Measurements from ENCODE around the gene HARBI1.
A peak's percentile ranks its signal among the peaks of the same experiment; 100 is the strongest.

The HARBI1 gene

DNA sequence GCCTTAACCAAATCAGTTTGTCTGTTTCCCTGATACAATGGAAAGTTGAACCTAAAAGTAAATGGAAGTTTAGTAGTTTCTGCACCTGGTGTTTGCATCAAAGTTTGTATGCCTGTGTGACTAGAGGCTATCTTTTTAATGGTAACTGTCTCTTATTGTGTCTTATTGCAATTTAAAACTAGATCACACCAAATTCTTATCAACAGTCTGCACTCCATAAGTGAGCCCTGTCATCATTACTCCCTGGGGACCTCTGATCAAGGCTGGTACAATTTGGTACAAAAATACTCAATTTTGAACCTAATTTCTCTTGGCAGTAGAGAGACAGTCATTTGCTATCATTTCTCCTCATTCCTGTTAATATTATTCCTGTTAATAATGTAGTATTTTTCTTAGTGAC is 45.3 kb upstream of the HARBI1 start:
- DNase-seq = no peak
- Histone ChIP-seq H3K9me3 (ENCODE audit: severe bottlenecking) (no peaks in the 10 kb centered on the region), H3K27ac (no peak overlapping the region), H3K36me3 (peaks cover 61% of the 10 kb centered on the region), H3K27me3 (ENCODE audit: insufficient read depth, low read depth, severe bottlenecking) (no peaks in the 10 kb centered on the region), H3K4me3 (ENCODE audit: low read depth, low read length) (no peak overlapping the region)
- TF ChIP-seq, protein P1, sequence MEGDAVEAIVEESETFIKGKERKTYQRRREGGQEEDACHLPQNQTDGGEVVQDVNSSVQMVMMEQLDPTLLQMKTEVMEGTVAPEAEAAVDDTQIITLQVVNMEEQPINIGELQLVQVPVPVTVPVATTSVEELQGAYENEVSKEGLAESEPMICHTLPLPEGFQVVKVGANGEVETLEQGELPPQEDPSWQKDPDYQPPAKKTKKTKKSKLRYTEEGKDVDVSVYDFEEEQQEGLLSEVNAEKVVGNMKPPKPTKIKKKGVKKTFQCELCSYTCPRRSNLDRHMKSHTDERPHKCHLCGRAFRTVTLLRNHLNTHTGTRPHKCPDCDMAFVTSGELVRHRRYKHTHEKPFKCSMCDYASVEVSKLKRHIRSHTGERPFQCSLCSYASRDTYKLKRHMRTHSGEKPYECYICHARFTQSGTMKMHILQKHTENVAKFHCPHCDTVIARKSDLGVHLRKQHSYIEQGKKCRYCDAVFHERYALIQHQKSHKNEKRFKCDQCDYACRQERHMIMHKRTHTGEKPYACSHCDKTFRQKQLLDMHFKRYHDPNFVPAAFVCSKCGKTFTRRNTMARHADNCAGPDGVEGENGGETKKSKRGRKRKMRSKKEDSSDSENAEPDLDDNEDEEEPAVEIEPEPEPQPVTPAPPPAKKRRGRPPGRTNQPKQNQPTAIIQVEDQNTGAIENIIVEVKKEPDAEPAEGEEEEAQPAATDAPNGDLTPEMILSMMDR (IDR thresholded peaks at IDR 0.05; ENCODE audit: low read depth, low read length) = no peak

DNA sequence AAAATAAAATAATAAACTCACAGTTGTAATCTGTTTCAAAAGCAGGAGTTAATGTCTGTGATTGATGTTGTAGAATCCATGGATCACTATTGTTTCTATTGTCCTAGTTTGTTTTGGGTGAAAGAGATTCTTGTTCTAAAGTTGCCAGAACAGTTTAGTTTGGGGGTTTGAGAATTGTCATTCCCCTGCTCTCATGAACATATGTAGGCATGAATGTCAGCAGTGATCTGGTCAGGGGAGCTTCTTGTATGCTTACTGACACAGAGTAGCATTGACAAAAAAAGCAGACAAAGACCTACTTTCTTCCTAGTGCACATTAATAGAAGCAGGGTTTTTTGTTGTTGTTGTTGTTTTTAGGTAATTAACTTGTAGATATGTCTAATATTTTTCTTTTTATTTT is 44.8 kb upstream of the HARBI1 start:
- Histone ChIP-seq H3K9me3 (ENCODE audit: severe bottlenecking) (no peaks in the 10 kb centered on the region), H3K27me3 (ENCODE audit: insufficient read depth, low read depth, severe bottlenecking) (no peaks in the 10 kb centered on the region), H3K27ac (no peak overlapping the region), H3K4me3 (ENCODE audit: low read depth, low read length) (no peak overlapping the region), H3K36me3 (peaks cover 66% of the 10 kb centered on the region)
- TF ChIP-seq, protein P1 (IDR thresholded peaks at IDR 0.05; ENCODE audit: low read depth, low read length) = no peak
- DNase-seq = no peak

DNA sequence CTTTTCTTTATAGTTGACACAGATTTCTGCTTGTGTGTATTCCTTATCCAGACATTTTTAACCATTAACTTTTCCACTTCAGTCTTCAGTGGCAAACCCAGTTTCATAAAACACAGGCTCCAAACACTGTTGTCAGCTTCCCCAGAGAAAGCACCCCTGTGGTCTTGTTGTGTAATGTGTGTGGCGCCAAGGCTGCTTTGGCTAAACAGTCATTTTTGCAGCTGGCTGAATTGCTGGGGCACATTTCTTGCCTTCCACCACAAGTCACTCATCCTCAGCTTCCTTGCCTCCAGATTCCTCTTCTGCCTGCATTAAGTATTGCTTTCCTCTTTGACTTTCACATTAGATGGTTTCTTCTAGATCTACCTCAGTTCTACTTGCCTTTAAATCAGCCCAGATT is 42.9 kb upstream of the HARBI1 start:
- Histone ChIP-seq H3K27ac (no peak overlapping the region), H3K4me3 (ENCODE audit: low read depth, low read length) (no peak overlapping the region), H3K27me3 (ENCODE audit: insufficient read depth, low read depth, severe bottlenecking) (no peaks in the 10 kb centered on the region), H3K36me3 (peaks cover 69% of the 10 kb centered on the region), H3K9me3 (ENCODE audit: severe bottlenecking) (no peaks in the 10 kb centered on the region)
- TF ChIP-seq, protein P1 (IDR thresholded peaks at IDR 0.05; ENCODE audit: low read depth, low read length) = no peak
- DNase-seq = no peak

DNA sequence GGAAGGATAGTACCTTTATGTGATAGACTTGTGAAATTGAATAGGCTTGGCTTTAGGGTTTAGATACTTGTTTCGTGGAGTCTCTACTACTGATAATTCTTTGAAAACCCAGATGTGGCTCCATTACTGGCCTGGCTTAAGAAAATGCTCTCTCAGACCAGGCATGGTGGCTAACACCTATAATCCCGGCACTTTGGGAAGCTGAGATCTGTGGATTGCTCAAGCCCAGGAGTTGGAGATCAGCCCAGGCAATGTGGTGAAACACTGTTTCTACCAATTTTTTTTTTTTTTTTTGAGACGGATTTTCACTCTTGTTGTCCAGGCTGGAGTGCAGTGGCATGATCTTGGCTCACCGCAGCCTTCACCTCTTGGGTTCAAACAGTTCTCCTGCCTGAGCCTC is 41.2 kb upstream of the HARBI1 start:
- DNase-seq = no peak
- H3K9me3 ChIP-seq (ENCODE audit: severe bottlenecking) = no peaks in the 10 kb centered on the region
- peaks cover 69% of the 10 kb centered on the region for H3K36me3 ChIP-seq
- TF ChIP-seq, protein P1 (IDR thresholded peaks at IDR 0.05; ENCODE audit: low read depth, low read length) = no peak
- H3K4me3 ChIP-seq (ENCODE audit: low read depth, low read length) = no peak overlapping the region
- no peaks in the 10 kb centered on the region for H3K27me3 ChIP-seq (ENCODE audit: insufficient read depth, low read depth, severe bottlenecking)
- peak overlapping the region; percentile 26 for H3K27ac ChIP-seq

DNA sequence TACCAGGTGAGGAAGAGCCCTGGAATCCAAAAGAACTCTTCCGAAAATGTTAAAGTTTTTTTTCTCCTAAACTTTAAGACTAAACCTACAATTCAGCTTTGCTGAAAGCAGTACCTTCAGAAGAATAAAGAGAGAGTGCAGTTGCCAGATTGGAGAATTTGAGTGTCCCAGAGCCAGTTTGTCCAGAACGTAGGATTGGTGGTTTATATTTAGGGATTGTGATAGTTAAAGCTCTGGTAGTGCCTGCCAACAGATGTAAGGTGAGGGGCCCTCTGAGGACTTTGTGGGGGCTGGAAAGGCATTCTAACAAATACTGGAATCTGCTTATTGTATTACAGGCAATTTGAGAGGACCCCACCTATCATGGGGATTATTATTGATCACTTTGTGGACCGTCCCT is 40.2 kb upstream of the HARBI1 start:
- DNase-seq = no peak
- Histone ChIP-seq H3K27me3 (ENCODE audit: insufficient read depth, low read depth, severe bottlenecking) (no peaks in the 10 kb centered on the region), H3K4me3 (ENCODE audit: low read depth, low read length) (no peak overlapping the region), H3K36me3 (peaks cover 69% of the 10 kb centered on the region), H3K9me3 (ENCODE audit: severe bottlenecking) (no peaks in the 10 kb centered on the region), H3K27ac (no peak overlapping the region)
- TF ChIP-seq, protein P1 (IDR thresholded peaks at IDR 0.05; ENCODE audit: low read depth, low read length) = no peak

DNA sequence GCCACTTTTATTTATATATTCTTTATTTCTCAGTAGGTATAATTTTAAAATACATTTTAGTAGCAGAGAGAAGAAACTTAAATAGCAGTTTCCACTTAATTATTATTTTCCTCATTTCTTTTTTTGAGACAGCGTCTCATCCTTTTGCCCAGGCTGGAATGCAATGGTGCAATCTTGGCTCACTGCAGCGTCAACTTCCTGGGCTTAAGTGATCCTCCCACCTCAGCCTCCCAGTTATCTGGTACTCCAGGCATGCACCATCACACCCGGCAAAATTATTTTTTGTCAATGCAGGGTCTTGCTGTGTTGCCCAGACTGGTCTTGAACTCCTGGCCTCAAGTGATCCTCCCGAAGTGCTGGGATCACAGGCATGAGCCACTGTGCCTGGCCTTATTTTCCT is 38.6 kb upstream of the HARBI1 start:
- H3K36me3 ChIP-seq = peaks cover 78% of the 10 kb centered on the region
- no peak for DNase-seq
- H3K27ac ChIP-seq = no peak overlapping the region
- H3K4me3 ChIP-seq (ENCODE audit: low read depth, low read length) = no peak overlapping the region
- H3K9me3 ChIP-seq (ENCODE audit: severe bottlenecking) = no peaks in the 10 kb centered on the region
- no peaks in the 10 kb centered on the region for H3K27me3 ChIP-seq (ENCODE audit: insufficient read depth, low read depth, severe bottlenecking)
- TF ChIP-seq, protein P1 (IDR thresholded peaks at IDR 0.05; ENCODE audit: low read depth, low read length) = no peak
